ENCODE measurements around the gene LAMTOR5. TPM values are rescaled to one million over a fixed set of nuclear protein-coding genes. Genes with fewer than 3 reads are reported as not detected.
"Not testable (repeated sequence)": the region's sequence is repeated elsewhere in the genome, so short reads cannot be mapped to it uniquely, and the experiment has no call there.

LAMTOR5 gene
- total RNA-seq, 1 experiment from 2014 or later, result 119 TPM

DNA sequence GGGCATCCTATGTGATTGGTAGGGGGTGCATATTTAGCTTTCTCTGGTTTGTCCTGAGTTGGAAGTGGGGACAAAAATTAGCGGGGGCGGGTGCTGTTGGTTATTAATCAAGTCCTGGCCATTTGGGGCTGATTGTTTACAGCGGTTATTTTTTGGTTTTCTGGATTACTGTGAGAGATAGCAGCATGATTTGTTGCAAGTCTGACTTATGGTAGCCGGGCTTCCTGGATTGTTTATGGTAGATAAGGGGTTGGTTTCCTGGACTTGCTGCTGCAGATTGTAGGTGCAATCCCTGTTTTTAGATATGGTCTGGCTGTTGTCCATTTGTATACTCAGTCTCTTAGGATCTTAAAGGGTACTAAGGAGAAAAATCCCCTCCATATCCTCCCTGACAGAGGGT is 31.4 kb upstream of the LAMTOR5 start:
- ChIA-PET CTCF (no interaction called here), POLR2A (no interaction called here)
- Histone ChIP-seq H3K4me3 (ENCODE audit: low read depth in 2 of 2, low read length in 2 of 2) (no peak overlapping the region), H3K4me1 (ENCODE audit: control insufficient read depth, insufficient read depth, low read length) (no peaks in the 10 kb centered on the region), H3K36me3 (ENCODE audit: control insufficient read depth, insufficient read depth, low read length) (no peaks in the 10 kb centered on the region), H3K27ac (ENCODE audit: low read length) (no peak overlapping the region), H3K27me3 (ENCODE audit: control insufficient read depth, insufficient read depth, low read length) (no peaks in the 10 kb centered on the region), H3K9me3 (ENCODE audit: control insufficient read depth, insufficient read depth, low read depth, low read length) (no peaks in the 10 kb centered on the region)
- intact Hi-C loops (cut with micrococcal nuclease; ENCODE audit: unreplicated experiment), result no loop called here
- ATAC-seq, result no peak
- in situ Hi-C loops (cut with HindIII; ENCODE audit: low pct_unique_long_range_greater_than_20kb, low sequenced_read_pairs), result no loop called here
- no peak for DNase-seq (ENCODE audit: low read depth, low spot score)
- TF ChIP-seq, protein P1, sequence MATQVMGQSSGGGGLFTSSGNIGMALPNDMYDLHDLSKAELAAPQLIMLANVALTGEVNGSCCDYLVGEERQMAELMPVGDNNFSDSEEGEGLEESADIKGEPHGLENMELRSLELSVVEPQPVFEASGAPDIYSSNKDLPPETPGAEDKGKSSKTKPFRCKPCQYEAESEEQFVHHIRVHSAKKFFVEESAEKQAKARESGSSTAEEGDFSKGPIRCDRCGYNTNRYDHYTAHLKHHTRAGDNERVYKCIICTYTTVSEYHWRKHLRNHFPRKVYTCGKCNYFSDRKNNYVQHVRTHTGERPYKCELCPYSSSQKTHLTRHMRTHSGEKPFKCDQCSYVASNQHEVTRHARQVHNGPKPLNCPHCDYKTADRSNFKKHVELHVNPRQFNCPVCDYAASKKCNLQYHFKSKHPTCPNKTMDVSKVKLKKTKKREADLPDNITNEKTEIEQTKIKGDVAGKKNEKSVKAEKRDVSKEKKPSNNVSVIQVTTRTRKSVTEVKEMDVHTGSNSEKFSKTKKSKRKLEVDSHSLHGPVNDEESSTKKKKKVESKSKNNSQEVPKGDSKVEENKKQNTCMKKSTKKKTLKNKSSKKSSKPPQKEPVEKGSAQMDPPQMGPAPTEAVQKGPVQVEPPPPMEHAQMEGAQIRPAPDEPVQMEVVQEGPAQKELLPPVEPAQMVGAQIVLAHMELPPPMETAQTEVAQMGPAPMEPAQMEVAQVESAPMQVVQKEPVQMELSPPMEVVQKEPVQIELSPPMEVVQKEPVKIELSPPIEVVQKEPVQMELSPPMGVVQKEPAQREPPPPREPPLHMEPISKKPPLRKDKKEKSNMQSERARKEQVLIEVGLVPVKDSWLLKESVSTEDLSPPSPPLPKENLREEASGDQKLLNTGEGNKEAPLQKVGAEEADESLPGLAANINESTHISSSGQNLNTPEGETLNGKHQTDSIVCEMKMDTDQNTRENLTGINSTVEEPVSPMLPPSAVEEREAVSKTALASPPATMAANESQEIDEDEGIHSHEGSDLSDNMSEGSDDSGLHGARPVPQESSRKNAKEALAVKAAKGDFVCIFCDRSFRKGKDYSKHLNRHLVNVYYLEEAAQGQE (IDR thresholded peaks at IDR 0.05; ENCODE audit: insufficient read depth in 1 of 2, low read depth in 2 of 2, low read length in 1 of 2), result no peak
- no peak for TF ChIP-seq SIN3A (IDR thresholded peaks at IDR 0.05; ENCODE audit: borderline replicate concordance, insufficient read depth, low read depth, low read length)
- TF ChIP-seq, protein P2, sequence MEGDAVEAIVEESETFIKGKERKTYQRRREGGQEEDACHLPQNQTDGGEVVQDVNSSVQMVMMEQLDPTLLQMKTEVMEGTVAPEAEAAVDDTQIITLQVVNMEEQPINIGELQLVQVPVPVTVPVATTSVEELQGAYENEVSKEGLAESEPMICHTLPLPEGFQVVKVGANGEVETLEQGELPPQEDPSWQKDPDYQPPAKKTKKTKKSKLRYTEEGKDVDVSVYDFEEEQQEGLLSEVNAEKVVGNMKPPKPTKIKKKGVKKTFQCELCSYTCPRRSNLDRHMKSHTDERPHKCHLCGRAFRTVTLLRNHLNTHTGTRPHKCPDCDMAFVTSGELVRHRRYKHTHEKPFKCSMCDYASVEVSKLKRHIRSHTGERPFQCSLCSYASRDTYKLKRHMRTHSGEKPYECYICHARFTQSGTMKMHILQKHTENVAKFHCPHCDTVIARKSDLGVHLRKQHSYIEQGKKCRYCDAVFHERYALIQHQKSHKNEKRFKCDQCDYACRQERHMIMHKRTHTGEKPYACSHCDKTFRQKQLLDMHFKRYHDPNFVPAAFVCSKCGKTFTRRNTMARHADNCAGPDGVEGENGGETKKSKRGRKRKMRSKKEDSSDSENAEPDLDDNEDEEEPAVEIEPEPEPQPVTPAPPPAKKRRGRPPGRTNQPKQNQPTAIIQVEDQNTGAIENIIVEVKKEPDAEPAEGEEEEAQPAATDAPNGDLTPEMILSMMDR (IDR thresholded peaks at IDR 0.05), result no peak
- TF ChIP-seq TCF7L2 (IDR thresholded peaks at IDR 0.05; ENCODE audit: low read depth, low read length), result no peak
- no peak for TF ChIP-seq POLR2AphosphoS5 (IDR thresholded peaks at IDR 0.05; ENCODE audit: low read depth, low read length)
- no TSS peak for BruUV-seq (replicated peaks)

DNA sequence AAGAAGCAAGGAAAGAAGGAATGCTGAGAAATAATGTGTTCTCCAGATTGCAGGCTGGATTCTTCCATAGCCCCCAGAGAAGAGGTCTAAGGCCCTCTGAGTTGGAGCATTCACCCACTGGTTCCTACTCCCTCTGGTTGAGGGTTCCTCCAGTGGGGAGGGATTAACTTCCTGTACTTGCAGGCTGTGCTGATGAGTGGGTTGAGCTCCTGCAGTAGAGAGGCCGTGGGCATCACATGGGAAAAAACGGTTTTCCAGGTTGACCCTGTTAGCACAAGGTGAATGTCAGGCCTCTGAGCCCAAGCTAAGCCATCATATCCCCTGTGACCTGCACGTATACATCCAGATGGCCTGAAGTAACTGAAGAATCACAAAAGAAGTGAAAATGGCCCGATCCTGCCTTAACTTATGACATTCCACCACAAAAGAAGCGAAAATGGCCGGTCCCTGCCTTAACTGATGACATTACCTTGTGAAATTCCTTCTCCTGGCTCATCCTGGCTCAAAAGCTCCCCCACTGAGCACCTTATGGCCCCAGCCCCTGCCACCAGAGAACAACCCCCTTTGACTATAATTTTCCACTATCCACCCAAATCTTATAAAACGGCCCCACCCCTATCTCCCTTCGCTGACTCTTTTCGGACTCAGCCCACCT is 30.3 kb upstream of the LAMTOR5 start:
- ATAC-seq, CTCF ChIA-PET: not testable (repeated sequence)

DNA sequence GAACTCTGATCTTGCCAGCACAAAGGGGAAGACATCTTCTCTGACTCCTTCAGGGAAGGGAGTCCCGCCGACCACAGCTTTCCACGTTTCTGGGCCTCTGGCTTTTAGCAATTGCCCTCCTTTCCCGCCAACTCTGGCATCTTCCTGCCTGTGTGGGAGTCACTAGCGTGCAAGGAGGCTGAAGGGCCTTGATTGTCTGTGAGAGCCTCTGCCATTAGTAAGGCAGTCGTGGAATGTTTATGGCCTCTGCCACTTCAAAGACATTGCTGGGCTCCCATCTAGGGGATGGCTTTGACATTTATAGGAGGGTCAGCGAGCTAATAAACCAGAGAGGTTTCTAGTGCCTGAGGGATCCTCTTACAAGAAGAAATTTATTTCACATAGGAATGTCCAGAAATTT is 29.1 kb upstream of the LAMTOR5 start:
- POLR2A ChIA-PET, result no interaction called here
- intact Hi-C loops (cut with micrococcal nuclease; ENCODE audit: unreplicated experiment) (no loop called here), in situ Hi-C loops (cut with HindIII; ENCODE audit: low pct_unique_long_range_greater_than_20kb, low sequenced_read_pairs) (no loop called here)
- Histone ChIP-seq H3K27ac (ENCODE audit: low read length) (no peak overlapping the region), H3K9me3 (ENCODE audit: control insufficient read depth, insufficient read depth, low read depth, low read length) (no peaks in the 10 kb centered on the region), H3K4me1 (ENCODE audit: control insufficient read depth, insufficient read depth, low read length) (no peaks in the 10 kb centered on the region; the same call in 1 of the 2 replicates), H3K4me3 (ENCODE audit: low read depth in 2 of 2, low read length in 2 of 2) (no peak overlapping the region), H3K36me3 (ENCODE audit: control insufficient read depth, insufficient read depth, low read length) (no peaks in the 10 kb centered on the region), H3K27me3 (ENCODE audit: control insufficient read depth, insufficient read depth, low read length) (no peaks in the 10 kb centered on the region)
- no peak for DNase-seq (ENCODE audit: low read depth, low spot score)
- ATAC-seq, result no peak
- TF ChIP-seq, protein P1 (IDR thresholded peaks at IDR 0.05; ENCODE audit: insufficient read depth in 1 of 2, low read depth in 2 of 2, low read length in 1 of 2), result no peak
- no peak for TF ChIP-seq SIN3A (IDR thresholded peaks at IDR 0.05; ENCODE audit: borderline replicate concordance, insufficient read depth, low read depth, low read length)
- TF ChIP-seq TCF7L2 (IDR thresholded peaks at IDR 0.05; ENCODE audit: low read depth, low read length), result peak; percentile 54; the same call in 1 of the 2 replicates
- TF ChIP-seq, protein P2 (IDR thresholded peaks at IDR 0.05), result no peak
- TF ChIP-seq POLR2AphosphoS5 (IDR thresholded peaks at IDR 0.05; ENCODE audit: low read depth, low read length), result no peak
- BruUV-seq (replicated peaks), result no TSS peak
- CTCF ChIA-PET, result no interaction called here

More for the DNA sequence above, 30.3 kb upstream of the LAMTOR5 start:
- H3K27ac ChIP-seq (ENCODE audit: low read length); H3K27me3 ChIP-seq (ENCODE audit: control insufficient read depth, insufficient read depth, low read length); in situ Hi-C loops (cut with HindIII; ENCODE audit: low pct_unique_long_range_greater_than_20kb, low sequenced_read_pairs); BruUV-seq (replicated peaks); H3K36me3 ChIP-seq (ENCODE audit: control insufficient read depth, insufficient read depth, low read length); H3K9me3 ChIP-seq (ENCODE audit: control insufficient read depth, insufficient read depth, low read depth, low read length); POLR2A ChIA-PET; H3K4me1 ChIP-seq (ENCODE audit: control insufficient read depth, insufficient read depth, low read length); DNase-seq (ENCODE audit: low read depth, low spot score); intact Hi-C loops (cut with micrococcal nuclease; ENCODE audit: unreplicated experiment); H3K4me3 ChIP-seq (ENCODE audit: low read depth in 2 of 2, low read length in 2 of 2): not testable (repeated sequence)
